Fibroblast of gingiva (primary cell): Measurements from ENCODE around the gene CC2D2A.

ENCODE experiments used
- DNase-seq: peaks from one replicate; pipeline ENCODE4 v3.0.0-alpha.2; 2011; ENCODE audit warnings: low read depth

The CC2D2A gene

GRCh38 chr4:15466596-15466995 lies 3.1 kb upstream of the CC2D2A start:
- DNase-seq = no peak

DNA sequence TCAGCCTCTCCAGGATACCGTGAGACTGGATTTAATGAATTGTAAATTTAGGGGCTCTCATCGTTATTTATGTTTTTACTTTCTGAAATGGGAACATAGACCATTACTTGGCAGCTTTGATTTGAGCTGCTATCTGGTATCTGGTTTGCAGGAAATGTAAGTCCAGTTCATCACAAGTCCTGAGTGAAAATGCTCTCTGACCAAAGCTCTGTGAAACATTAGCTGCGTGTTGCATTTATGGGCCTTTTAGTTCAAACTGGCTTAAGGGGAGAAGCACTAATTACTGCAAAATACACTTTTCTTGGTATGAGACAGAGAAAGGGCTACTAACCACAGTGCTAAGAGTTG lies 420 bp downstream of the CC2D2A start:
- DNase-seq = no peak

- DNase-seq = no peak
Observed at GRCh38 chr4:15476396-15476795, 6.7 kb downstream of the CC2D2A start.

- DNase-seq = no peak
Observed at GRCh38 chr4:15478724-15479088, 9.0 kb downstream of the CC2D2A start.

GRCh38 chr4:15479089-15479912 lies 9.6 kb downstream of the CC2D2A start:
- peak; percentile 79 for DNase-seq

GRCh38 chr4:15479913-15480185 lies 10.2 kb downstream of the CC2D2A start:
- DNase-seq = peak; percentile 79

- DNase-seq = peak; percentile 26
Observed at GRCh38 chr4:15481961-15482745, 12.5 kb downstream of the CC2D2A start.

DNA sequence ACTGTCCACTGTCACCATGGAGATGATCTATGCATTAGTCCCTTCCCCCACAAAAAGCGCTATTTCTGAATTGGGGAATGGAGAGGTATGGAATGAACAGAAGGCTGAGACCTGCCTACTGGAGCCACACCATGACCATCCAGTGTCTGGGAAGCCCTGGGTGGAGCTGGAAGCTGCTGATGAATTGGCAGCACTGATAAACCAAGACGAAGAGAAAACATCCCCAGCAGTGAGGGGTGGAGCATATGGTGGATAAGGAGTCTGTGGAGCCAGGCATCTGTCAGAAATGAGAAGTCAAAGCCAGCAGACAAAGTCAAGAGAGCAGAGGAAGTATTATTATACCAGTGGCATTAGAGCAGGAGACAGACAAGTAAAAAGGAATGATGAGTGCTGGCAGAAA lies 13.2 kb downstream of the CC2D2A start:
- no peak for DNase-seq

DNA sequence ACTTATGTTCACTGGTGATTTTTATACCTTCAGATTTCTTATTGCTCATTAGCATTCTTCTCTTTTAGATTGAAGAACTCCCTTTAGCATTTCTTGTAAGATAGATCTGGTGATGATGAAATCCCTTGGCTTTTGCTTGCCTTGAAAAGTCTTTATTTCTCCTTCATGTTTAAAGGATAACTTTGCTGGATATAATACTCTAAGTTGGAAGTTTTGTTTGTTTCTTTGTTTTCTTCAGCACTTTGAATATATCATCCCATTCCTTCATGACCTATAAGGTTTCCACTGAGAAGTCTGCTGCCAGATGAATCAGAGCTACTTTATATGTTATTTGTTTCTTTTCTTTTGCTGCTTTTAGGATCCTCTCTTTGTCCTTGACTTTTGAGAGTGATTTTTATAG lies 18.5 kb downstream of the CC2D2A start:
- peak; percentile 61 for DNase-seq

- peak; percentile 97 for DNase-seq
Observed at GRCh38 chr4:15488658-15489470, 19.2 kb downstream of the CC2D2A start.

DNA sequence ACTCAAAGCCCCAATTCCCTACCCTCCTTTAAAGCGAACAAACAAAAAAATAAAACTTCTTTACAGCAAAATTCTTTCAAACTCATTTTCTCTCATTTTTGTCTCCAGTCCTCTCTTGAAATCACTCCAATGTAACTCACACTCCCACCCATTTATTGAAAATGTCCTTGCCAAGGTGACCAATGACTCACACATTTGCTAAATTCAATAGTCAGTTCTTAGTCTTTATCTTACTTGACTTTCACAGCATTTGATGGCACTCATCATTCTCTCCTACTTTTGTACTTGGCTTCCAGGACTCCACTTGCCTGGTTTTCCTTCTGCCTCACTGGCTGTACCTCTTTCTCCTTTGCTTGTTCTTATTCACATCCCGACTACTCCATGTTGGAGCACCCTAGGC lies 19.9 kb downstream of the CC2D2A start:
- no peak for DNase-seq

- no peak for DNase-seq
Observed at GRCh38 chr4:15493411-15493810, 23.7 kb downstream of the CC2D2A start.

GRCh38 chr4:15495621-15496020 lies 25.9 kb downstream of the CC2D2A start:
- DNase-seq = peak; percentile 67

DNA sequence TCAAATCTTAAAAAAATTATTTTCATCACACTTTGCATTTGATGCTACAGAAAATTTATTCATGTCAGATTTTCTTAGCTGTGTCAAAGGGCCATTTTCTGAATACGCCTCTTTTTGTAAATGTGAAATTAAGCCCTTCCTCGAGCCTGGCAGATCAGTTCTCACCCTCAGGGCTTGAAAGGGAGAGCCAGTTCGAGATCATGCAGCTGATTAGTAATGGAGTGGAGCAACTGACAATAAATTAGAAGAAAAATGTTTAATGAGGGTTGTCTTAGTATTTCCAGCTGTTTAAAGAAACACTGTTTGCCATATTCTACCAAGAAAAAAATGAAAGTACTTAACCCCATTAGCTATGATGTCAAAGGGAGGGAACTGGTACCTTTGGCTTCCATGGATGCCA lies 28.7 kb downstream of the CC2D2A start:
- no peak for DNase-seq

DNA sequence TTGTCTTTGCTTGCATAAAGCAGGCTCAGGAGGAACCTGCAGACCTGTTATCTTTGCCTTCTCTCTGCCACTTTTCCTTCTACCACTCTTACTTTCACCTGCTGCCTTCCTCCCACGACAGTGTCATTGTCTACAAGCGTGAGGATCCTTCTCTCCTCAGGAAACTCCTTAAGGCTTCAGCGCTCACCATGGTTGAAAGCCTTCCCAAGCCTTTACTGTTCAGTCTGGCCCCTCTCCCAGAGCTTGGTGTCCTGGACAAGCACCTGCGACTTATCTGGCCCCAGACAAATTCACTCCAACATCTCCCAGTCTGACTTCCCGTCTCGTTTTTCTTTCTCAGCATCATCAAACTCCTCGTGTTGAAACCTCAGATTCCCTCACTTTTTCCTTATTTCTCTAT lies 31.0 kb downstream of the CC2D2A start:
- no peak for DNase-seq

- DNase-seq = no peak
Observed at GRCh38 chr4:15501941-15502340, 32.3 kb downstream of the CC2D2A start.

- no peak for DNase-seq
Observed at GRCh38 chr4:15502384-15502783, 32.7 kb downstream of the CC2D2A start.

DNA sequence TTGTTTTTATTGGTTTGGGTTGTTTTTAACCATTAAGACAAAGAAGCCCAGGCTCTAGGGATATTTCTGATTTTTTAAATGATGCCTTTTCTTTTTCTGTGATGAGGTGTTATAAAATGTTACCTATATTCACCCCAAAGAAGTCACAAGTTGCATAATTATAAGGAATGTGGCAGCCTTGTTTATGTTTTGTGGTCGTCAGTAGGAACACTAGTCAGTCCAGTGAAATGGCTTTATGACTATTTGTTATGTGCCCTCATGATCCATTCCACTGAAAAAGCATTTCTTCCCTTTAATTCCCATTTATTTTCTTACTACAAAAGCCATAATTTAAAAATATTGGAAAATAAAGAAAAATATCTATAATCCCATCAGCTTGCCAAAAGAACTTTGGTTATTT lies 34.4 kb downstream of the CC2D2A start:
- DNase-seq = peak; percentile 15

- DNase-seq = no peak
Observed at GRCh38 chr4:15506464-15506863, 36.8 kb downstream of the CC2D2A start.

- no peak for DNase-seq
Observed at GRCh38 chr4:15507679-15508078, 38.0 kb downstream of the CC2D2A start.

GRCh38 chr4:15510961-15511360 lies 41.3 kb downstream of the CC2D2A start:
- no peak for DNase-seq

- DNase-seq = peak; percentile 24
Observed at GRCh38 chr4:15513545-15513944, 43.9 kb downstream of the CC2D2A start.

- DNase-seq = no peak
Observed at GRCh38 chr4:15515106-15515505, 45.4 kb downstream of the CC2D2A start.
